ENCODE measurements around the gene CCRL2. TPM values are rescaled to one million over a fixed set of nuclear protein-coding genes. Genes with fewer than 3 reads are reported as not detected.
"Not testable (repeated sequence)": the region's sequence is repeated elsewhere in the genome, so short reads cannot be mapped to it uniquely, and the experiment has no call there.

CCRL2 gene
- total RNA-seq, 2 experiments from 2014 or later = 4.3 to 4.5 TPM

DNA sequence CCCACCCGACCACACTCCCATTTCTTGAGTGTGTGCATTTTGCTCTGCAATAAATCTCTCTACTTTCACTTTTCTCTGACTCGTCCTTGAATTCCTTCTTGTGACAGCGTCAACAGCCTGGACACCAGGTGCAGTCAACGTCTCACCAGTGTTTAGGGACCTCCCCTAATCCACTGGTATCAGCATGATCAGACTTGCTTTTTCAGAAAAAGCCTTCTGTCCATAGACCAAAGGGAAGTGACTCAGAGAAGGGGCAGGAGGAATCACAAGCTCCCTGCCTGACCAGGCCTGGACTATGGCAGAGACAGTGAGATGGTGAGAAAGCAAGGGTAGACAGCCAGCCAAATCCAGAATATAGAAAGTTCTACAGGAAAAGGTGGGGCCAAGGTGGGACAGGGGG is 20.9 kb upstream of the CCRL2 start:
- Histone ChIP-seq H3K4me3 (ENCODE audit: low read length) (no peak overlapping the region), H3K27me3 (ENCODE audit: control insufficient read depth in 1 of 2, insufficient read depth in 2 of 2, low read length in 2 of 2) (no peaks in the 10 kb centered on the region), H3K27ac (ENCODE audit: low read depth in 1 of 2, low read length in 2 of 2) (no peak overlapping the region), H3K36me3 (ENCODE audit: insufficient read depth, low read length) (no peaks in the 10 kb centered on the region), H3K4me1 (ENCODE audit: insufficient read depth, low read length) (peaks cover 9% of the 10 kb centered on the region), H3K9me3 (ENCODE audit: control insufficient read depth in 1 of 2, insufficient read depth in 1 of 2, low read length in 2 of 2) (no peaks in the 10 kb centered on the region)
- Mint-ChIP-seq H3K9me3 (no peaks in the 10 kb centered on the region), H3K27ac (no peak overlapping the region), H3K27me3 (peaks cover 6% of the 10 kb centered on the region), H3K36me3 (ENCODE audit: low read depth) (no peaks in the 10 kb centered on the region), H3K4me3 (no peak overlapping the region), H3K4me1 (ENCODE audit: low read depth) (peaks cover 8% of the 10 kb centered on the region)
- intact Hi-C loops (cut with DNase I, micrococcal nuclease) = no loop called here
- DNase-seq (peak in 1 of 14 experiments; percentile 55), ATAC-seq (ENCODE audit: poor library complexity) (no peak)
- ChIA-PET CTCF (no interaction called here), POLR2A (no interaction called here)
- TF ChIP-seq, protein P1, sequence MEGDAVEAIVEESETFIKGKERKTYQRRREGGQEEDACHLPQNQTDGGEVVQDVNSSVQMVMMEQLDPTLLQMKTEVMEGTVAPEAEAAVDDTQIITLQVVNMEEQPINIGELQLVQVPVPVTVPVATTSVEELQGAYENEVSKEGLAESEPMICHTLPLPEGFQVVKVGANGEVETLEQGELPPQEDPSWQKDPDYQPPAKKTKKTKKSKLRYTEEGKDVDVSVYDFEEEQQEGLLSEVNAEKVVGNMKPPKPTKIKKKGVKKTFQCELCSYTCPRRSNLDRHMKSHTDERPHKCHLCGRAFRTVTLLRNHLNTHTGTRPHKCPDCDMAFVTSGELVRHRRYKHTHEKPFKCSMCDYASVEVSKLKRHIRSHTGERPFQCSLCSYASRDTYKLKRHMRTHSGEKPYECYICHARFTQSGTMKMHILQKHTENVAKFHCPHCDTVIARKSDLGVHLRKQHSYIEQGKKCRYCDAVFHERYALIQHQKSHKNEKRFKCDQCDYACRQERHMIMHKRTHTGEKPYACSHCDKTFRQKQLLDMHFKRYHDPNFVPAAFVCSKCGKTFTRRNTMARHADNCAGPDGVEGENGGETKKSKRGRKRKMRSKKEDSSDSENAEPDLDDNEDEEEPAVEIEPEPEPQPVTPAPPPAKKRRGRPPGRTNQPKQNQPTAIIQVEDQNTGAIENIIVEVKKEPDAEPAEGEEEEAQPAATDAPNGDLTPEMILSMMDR (IDR thresholded peaks at IDR 0.05) = no peak

DNA sequence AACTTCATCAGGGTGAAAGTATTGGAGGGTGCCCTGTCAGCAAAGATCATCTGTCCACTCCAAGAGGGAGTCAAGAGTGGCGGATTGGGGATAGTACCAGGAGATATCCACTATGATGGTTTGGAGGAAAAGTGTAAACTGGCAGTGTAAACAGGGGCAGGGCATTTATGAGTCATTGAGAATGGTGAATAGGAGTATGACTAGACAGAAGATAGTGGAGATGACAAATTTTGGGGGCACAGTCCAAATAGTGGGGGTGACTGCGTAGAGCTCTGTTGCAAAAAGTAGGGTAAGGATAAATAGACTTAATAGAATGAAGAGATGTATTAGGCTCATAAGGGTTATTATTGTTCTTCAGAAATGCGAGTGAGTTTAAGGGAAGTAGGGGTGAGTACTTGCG is 18.2 kb upstream of the CCRL2 start:
- H3K9me3 ChIP-seq (ENCODE audit: control insufficient read depth in 1 of 2, insufficient read depth in 1 of 2, low read length in 2 of 2); H3K4me1 Mint-ChIP-seq (ENCODE audit: low read depth); H3K9me3 Mint-ChIP-seq; POLR2A ChIA-PET; H3K36me3 Mint-ChIP-seq (ENCODE audit: low read depth); H3K4me3 ChIP-seq (ENCODE audit: low read length); H3K36me3 ChIP-seq (ENCODE audit: insufficient read depth, low read length); H3K4me1 ChIP-seq (ENCODE audit: insufficient read depth, low read length); H3K27me3 ChIP-seq (ENCODE audit: control insufficient read depth in 1 of 2, insufficient read depth in 2 of 2, low read length in 2 of 2); CTCF ChIA-PET; intact Hi-C loops (cut with DNase I, micrococcal nuclease); H3K27ac Mint-ChIP-seq; H3K27me3 Mint-ChIP-seq; ATAC-seq (ENCODE audit: poor library complexity); H3K27ac ChIP-seq (ENCODE audit: low read depth in 1 of 2, low read length in 2 of 2); DNase-seq; H3K4me3 Mint-ChIP-seq: not testable (repeated sequence)

DNA sequence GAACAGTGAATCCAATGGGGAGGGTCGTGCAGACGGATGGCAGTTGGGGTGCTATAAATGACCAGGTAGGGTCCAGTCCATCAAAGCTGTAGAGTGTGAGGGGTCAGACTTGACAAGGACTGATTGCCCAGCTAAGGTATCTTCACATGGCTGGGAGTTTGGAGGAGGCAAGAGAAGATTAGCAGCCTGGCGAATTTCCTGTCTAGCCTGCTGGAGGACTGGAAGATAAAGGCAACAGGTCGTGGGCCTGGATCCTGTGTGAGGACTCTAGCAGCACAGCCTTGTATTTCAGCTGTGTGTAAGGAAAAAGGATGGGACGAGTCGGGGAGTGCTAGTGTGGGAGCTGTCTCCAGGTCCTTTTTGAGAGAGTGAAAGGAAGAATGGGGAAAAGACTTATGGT is 17.8 kb upstream of the CCRL2 start:
- H3K36me3 ChIP-seq (ENCODE audit: insufficient read depth, low read length) = no peaks in the 10 kb centered on the region
- H3K9me3 ChIP-seq (ENCODE audit: control insufficient read depth in 1 of 2, insufficient read depth in 1 of 2, low read length in 2 of 2) = no peaks in the 10 kb centered on the region
- Mint-ChIP-seq H3K27me3 (peaks cover 6% of the 10 kb centered on the region), H3K9me3 (no peaks in the 10 kb centered on the region), H3K36me3 (ENCODE audit: low read depth) (no peaks in the 10 kb centered on the region), H3K4me3 (no peak overlapping the region), H3K27ac (no peak overlapping the region), H3K4me1 (ENCODE audit: low read depth) (no peaks in the 10 kb centered on the region)
- POLR2A ChIA-PET = no interaction called here
- H3K27me3 ChIP-seq (ENCODE audit: control insufficient read depth in 1 of 2, insufficient read depth in 2 of 2, low read length in 2 of 2) = no peaks in the 10 kb centered on the region
- DNase-seq (no peak), ATAC-seq (ENCODE audit: poor library complexity) (no peak)
- H3K27ac ChIP-seq (ENCODE audit: low read depth in 1 of 2, low read length in 2 of 2) = no peak overlapping the region
- no peak overlapping the region for H3K4me3 ChIP-seq (ENCODE audit: low read length)
- TF ChIP-seq, protein P1 (IDR thresholded peaks at IDR 0.05) = no peak
- CTCF ChIA-PET = no interaction called here
- no peaks in the 10 kb centered on the region for H3K4me1 ChIP-seq (ENCODE audit: insufficient read depth, low read length)
- intact Hi-C loops (cut with DNase I, micrococcal nuclease) = no loop called here

DNA sequence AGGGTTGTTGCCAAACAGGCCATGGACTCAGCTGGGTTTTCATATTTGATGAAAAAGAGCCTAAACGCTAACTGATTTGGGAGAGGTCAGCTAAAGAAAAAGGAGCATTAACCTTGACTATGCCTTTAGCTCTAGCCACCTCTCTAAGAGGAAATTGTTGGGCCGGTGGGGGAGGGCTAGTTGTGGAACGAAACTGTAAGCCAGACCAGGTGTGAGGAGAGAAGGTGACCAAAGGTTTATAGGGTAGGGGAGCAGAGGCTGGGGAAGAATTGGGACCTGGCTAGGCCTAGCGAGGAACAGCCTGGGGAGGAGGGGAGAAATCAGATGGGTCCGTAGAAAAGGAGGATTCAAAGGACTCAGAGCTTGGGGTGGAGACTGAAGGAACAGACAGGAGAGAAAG is 15.5 kb upstream of the CCRL2 start:
- H3K36me3 ChIP-seq (ENCODE audit: insufficient read depth, low read length); H3K27ac ChIP-seq (ENCODE audit: low read depth in 1 of 2, low read length in 2 of 2); ATAC-seq (ENCODE audit: poor library complexity); H3K9me3 Mint-ChIP-seq; DNase-seq; H3K27me3 Mint-ChIP-seq; CTCF ChIA-PET; H3K4me1 Mint-ChIP-seq (ENCODE audit: low read depth); H3K4me1 ChIP-seq (ENCODE audit: insufficient read depth, low read length); H3K9me3 ChIP-seq (ENCODE audit: control insufficient read depth in 1 of 2, insufficient read depth in 1 of 2, low read length in 2 of 2); H3K27ac Mint-ChIP-seq; H3K4me3 ChIP-seq (ENCODE audit: low read length); H3K4me3 Mint-ChIP-seq; H3K27me3 ChIP-seq (ENCODE audit: control insufficient read depth in 1 of 2, insufficient read depth in 2 of 2, low read length in 2 of 2); intact Hi-C loops (cut with DNase I, micrococcal nuclease); POLR2A ChIA-PET; H3K36me3 Mint-ChIP-seq (ENCODE audit: low read depth): not testable (repeated sequence)
